IPS-20b (cell line): Measurements from ENCODE around the gene MAP7D3.

Experiments
- H3K27ac ChIP-seq: one replicate; pipeline ENCODE4 v1.5.1; 2013; ENCODE audit warnings: low read length
- H3K27me3 ChIP-seq: 2 replicates; pipeline ENCODE4 v1.6.1; 2013; ENCODE audit warnings: mild to moderate bottlenecking, low read length, inconsistent platforms; ENCODE audit not compliant: insufficient read depth
- H3K36me3 ChIP-seq: 2 replicates; pipeline ENCODE4 v1.6.1; 2013; ENCODE audit warnings: low read depth, mild to moderate bottlenecking, inconsistent platforms, low read length, moderate library complexity; ENCODE audit not compliant: insufficient read depth
- H3K4me1 ChIP-seq: 2 replicates; pipeline ENCODE4 v1.6.1; 2013; ENCODE audit warnings: mild to moderate bottlenecking, control low read depth, inconsistent platforms, low read length, moderate library complexity; ENCODE audit not compliant: insufficient read depth
- H3K4me3 ChIP-seq: 2 replicates; pipeline ENCODE4 v1.5.1; 2013; ENCODE audit warnings: mild to moderate bottlenecking, low read length, inconsistent platforms
- H3K9ac ChIP-seq: 2 replicates; pipeline ENCODE4 v1.6.1; 2013; ENCODE audit warnings: low read depth, mild to moderate bottlenecking, inconsistent platforms, low read length, moderate library complexity
- H3K9me3 ChIP-seq: 2 replicates; pipeline ENCODE4 v1.6.1; 2013; ENCODE audit warnings: mild to moderate bottlenecking, low read depth, low read length, inconsistent platforms; ENCODE audit not compliant: insufficient read depth

Gene MAP7D3

DNA sequence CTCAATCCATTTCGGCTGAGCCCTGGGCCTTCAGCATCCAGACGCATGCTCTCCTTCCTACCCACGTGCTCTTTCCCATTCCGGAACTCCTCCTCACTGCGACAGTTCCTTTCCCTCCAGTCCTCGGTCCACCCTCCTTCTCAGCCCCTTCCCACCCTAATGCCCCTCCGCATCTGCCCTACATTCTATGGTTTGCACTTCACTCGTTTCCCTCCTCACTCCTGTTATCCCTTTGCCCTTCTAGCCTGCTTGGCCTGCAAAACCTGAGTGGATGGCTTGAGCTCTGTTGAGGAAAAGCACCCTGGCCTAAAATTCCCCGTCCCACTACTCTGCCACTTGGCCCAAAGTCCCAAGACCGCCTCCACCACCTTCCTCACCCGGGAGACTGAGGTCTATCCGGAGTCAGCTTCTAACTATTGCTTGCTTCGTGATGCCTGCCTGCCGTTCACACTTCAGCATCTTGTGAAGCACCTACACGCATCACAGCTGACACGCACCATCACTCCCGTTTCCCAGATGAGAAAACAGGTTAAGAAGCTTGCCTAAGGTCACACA, 38.6 kb downstream of the MAP7D3 start:
- Histone ChIP-seq H3K4me1 (no peaks in the 10 kb centered on the region; the same call in 1 of the 2 replicates), H3K36me3 (peaks cover 33% of the 10 kb centered on the region; the same call in 1 of the 2 replicates), H3K4me3 (no peak overlapping the region), H3K27ac (no peak overlapping the region), H3K9me3 (no peaks in the 10 kb centered on the region), H3K9ac (no peak overlapping the region), H3K27me3 (no peaks in the 10 kb centered on the region)

DNA sequence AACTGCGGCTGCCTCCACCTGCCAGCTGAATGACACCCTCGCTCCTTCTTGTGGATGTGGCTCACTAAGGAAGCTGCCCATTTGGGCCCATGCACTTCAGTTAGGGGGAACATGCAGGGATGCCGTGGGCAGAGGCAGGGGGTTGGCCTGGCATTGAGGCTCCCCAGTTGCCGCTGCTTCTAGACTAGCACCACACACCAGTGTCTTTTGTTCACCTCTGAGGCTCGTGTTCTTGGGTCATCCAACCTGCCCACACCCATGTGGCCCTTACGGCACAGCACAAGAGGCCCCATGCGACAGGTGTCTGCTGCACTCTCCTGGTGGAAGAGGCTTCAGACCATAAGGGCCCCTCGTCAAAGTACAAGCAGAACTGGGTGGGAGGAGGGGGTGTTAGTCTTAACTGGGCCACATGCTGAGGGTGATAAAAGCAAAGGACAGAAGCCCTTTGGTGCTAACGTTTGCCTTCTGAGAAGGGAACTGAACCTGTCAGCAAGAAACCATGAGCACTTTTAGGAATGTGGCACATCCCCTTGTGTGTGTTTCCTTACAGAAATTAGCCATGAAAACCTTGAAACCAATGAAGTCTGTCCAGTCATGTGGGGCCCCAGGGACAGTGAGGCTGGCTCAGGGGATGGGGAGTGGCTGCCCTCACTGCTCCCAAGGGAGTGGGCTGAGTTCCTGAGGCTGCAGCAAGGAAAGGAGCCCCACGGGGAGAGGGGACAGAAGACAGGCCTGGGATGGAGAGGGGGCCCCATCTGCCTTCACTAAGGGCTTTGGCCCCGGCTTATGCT, 39.2 kb downstream of the MAP7D3 start:
- peaks cover 29% of the 10 kb centered on the region; the same call in 1 of the 2 replicates for H3K36me3 ChIP-seq
- H3K4me3 ChIP-seq = no peak overlapping the region
- no peaks in the 10 kb centered on the region for H3K9me3 ChIP-seq
- H3K9ac ChIP-seq = no peak overlapping the region
- H3K27ac ChIP-seq = no peak overlapping the region
- H3K27me3 ChIP-seq = no peaks in the 10 kb centered on the region
- no peaks in the 10 kb centered on the region; the same call in 1 of the 2 replicates for H3K4me1 ChIP-seq

DNA sequence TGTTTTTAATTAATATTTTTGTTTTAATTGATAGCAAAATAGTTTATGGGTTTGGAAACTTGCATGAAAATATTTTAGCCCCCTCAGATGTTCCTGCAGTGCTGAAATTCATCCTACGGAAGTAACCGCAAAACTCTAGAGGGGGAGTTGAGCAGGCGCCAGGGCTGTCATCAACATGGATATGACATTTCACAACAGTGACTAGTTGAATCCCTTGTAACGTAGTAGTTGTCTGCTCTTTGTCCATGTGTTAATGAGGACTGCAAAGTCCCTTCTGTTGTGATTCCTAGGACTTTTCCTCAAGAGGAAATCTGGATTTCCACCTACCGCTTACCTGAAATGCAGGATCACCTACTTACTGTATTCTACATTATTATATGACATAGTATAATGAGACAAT, 40.4 kb downstream of the MAP7D3 start:
- H3K4me3 ChIP-seq = no peak overlapping the region
- H3K9ac ChIP-seq = no peak overlapping the region
- H3K36me3 ChIP-seq = peaks cover 31% of the 10 kb centered on the region; the same call in 1 of the 2 replicates
- H3K27ac ChIP-seq = no peak overlapping the region
- no peaks in the 10 kb centered on the region for H3K9me3 ChIP-seq
- no peaks in the 10 kb centered on the region for H3K27me3 ChIP-seq
- no peaks in the 10 kb centered on the region; the same call in 1 of the 2 replicates for H3K4me1 ChIP-seq

DNA sequence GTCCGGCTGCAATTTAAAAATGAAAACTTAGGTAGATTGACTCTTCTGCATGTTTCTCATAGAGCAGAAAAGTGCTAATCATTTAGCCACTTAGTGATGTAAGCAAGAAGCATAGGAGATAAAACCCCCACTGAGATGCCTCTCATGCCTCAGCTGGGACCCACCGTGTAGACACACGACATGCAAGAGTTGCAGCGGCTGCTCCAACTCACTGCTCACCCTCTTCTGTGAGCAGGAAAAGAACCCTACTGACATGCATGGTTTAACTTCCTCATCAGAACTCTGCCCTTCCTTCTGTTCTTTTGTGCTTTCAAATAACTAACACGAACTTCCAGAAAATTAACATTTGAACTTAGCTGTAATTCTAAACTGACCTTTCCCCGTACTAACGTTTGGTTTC, 41.0 kb downstream of the MAP7D3 start:
- no peak overlapping the region for H3K27ac ChIP-seq

DNA sequence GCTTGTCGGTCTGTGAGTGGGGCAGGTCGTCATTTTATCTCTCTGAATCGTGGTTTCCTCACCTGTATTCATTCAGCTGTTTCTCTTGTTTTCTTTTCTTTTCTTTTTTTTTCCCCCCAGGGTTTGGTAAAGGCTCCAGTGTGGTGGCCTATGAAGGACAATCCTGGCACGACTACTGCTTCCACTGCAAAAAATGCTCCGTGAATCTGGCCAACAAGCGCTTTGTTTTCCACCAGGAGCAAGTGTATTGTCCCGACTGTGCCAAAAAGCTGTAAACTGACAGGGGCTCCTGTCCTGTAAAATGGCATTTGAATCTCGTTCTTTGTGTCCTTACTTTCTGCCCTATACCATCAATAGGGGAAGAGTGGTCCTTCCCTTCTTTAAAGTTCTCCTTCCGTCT, 41.4 kb downstream of the MAP7D3 start:
- peaks cover 29% of the 10 kb centered on the region; the same call in 1 of the 2 replicates for H3K36me3 ChIP-seq
- no peak overlapping the region for H3K4me3 ChIP-seq
- no peaks in the 10 kb centered on the region for H3K9me3 ChIP-seq
- no peak overlapping the region for H3K27ac ChIP-seq
- H3K4me1 ChIP-seq = no peaks in the 10 kb centered on the region; the same call in 1 of the 2 replicates
- H3K27me3 ChIP-seq = no peaks in the 10 kb centered on the region
- no peak overlapping the region for H3K9ac ChIP-seq

More for the DNA sequence above, 41.0 kb downstream of the MAP7D3 start:
- Histone ChIP-seq H3K9ac (no peak overlapping the region), H3K4me3 (no peak overlapping the region), H3K27me3 (no peaks in the 10 kb centered on the region), H3K4me1 (no peaks in the 10 kb centered on the region; the same call in 1 of the 2 replicates), H3K36me3 (peaks cover 31% of the 10 kb centered on the region; the same call in 1 of the 2 replicates), H3K9me3 (no peaks in the 10 kb centered on the region)

DNA sequence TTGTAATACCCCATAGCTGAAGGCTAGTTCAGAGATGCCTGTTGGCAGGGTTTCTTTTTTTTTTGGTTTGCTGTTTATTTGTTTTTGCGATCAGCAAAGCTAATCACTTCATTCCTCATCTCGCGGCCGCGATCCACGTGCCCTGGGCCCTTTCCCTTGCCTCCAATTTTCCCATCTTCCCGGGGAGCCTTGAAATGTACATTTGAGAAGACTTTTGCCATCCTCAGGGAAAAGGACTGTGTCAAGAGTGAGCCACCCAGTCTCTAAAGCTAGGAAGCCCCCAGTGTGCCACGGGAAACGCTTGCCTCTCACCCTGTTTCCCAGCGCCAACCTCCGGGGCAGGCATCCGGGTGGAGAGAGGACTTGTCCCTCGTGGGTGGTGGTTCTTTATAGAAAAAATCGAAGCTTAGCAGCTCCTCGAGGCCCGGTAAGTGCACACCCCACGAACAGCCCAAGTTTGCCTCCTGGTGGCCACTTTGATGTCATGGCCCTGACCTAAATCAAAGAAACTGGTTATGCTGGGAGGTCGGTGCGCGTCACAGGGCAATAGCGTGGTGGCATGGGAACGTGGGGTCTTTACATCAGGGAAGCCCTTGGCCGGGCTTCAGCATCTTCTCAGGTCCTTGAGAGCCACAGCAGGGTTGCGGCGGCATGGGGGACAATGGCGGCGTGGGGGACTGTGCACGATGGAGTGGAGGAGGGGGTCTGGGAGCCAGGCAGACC, 42.0 kb downstream of the MAP7D3 start:
- H3K27me3 ChIP-seq = no peaks in the 10 kb centered on the region
- no peak overlapping the region for H3K4me3 ChIP-seq
- no peaks in the 10 kb centered on the region for H3K9me3 ChIP-seq
- no peak overlapping the region for H3K9ac ChIP-seq
- no peaks in the 10 kb centered on the region; the same call in 1 of the 2 replicates for H3K4me1 ChIP-seq
- H3K27ac ChIP-seq = no peak overlapping the region
- H3K36me3 ChIP-seq = peaks cover 24% of the 10 kb centered on the region; the same call in 1 of the 2 replicates

DNA sequence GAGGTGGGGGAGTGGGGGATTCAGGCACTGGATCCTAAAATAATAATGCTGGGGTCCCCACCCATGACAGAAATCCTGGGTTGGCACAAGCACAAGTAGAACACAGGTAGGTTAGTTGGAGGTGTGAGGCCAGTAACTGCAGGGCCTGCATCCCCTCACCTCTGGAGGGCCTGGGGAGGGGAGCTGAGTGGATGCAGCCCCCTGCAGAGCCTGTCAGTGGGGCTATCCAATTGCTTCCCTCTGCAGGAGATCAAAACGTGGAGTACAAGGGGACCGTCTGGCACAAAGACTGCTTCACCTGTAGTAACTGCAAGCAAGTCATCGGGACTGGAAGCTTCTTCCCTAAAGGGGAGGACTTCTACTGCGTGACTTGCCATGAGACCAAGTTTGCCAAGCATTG, 43.7 kb downstream of the MAP7D3 start:
- Histone ChIP-seq H3K9ac (no peak overlapping the region), H3K4me3 (no peak overlapping the region), H3K9me3 (no peaks in the 10 kb centered on the region), H3K36me3 (peaks cover 24% of the 10 kb centered on the region; the same call in 1 of the 2 replicates), H3K4me1 (no peaks in the 10 kb centered on the region; the same call in 1 of the 2 replicates), H3K27ac (no peak overlapping the region), H3K27me3 (no peaks in the 10 kb centered on the region)

DNA sequence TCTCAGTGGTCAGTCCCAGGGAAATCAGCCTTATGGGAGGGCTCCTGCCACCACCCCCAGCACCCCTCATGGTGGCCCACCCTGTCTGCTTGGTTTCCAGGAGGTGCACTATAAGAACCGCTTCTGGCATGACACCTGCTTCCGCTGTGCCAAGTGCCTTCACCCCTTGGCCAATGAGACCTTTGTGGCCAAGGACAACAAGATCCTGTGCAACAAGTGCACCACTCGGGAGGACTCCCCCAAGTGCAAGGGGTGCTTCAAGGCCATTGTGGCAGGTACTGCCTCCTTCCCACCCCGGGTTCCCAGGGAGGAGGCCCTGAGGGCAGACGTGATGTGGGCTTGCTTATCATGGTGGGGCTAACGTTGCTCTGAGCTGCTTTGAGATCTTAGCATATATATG, 44.3 kb downstream of the MAP7D3 start:
- H3K27me3 ChIP-seq = no peaks in the 10 kb centered on the region
- H3K9ac ChIP-seq = no peak overlapping the region
- no peak overlapping the region for H3K4me3 ChIP-seq
- peaks cover 24% of the 10 kb centered on the region; the same call in 1 of the 2 replicates for H3K36me3 ChIP-seq
- H3K4me1 ChIP-seq = no peaks in the 10 kb centered on the region; the same call in 1 of the 2 replicates
- no peaks in the 10 kb centered on the region for H3K9me3 ChIP-seq
- H3K27ac ChIP-seq = no peak overlapping the region

DNA sequence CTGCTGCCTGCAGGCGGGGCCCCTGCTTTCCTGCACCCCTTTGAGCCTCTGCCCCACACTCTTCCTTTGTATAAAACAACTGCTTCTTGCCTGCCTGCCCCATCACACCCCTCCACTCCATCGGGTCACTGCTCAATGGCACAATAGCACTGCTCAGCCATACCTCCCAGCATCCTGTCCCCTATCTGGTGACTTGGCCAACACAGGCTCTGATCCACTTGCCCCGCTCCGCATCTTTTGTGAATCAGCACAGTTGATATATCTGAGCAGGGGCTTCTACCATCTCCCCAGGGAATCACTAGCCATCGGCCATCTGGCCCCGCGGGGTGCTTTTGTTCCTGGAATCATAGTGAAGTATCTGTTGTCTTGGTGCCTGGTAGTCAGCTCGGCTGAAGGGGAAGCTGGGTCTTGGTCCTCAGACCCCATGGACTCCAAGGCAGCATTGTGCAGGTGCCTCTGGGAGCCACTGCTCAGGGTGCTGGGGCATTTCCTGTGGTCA, 45.3 kb downstream of the MAP7D3 start:
- Histone ChIP-seq H3K4me3 (no peak overlapping the region), H3K9ac (no peak overlapping the region), H3K4me1 (no peaks in the 10 kb centered on the region; the same call in 1 of the 2 replicates), H3K27ac (no peak overlapping the region), H3K36me3 (peaks cover 20% of the 10 kb centered on the region; the same call in 1 of the 2 replicates), H3K9me3 (no peaks in the 10 kb centered on the region), H3K27me3 (no peaks in the 10 kb centered on the region)

DNA sequence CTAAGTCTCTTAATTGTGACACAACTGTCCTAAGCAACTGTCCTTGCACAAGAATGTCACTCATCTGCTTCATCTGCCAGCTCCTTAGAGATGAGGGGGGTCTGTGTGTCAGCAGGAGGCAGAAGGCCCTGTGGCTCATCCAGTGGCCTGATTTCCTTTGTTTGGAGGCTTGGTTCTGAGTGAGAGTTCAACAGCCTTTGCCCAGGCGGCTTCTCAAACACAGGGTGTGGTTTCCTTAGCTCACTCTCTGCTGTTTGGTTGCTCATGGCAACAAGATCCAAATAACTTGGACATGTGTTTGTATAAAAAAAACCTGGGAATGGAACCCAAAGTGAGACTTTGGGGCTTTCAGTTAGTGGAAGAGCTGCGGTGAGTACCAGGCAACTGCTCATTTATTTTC, 46.6 kb downstream of the MAP7D3 start:
- Histone ChIP-seq H3K27ac (no peak overlapping the region), H3K9ac (no peak overlapping the region), H3K9me3 (no peaks in the 10 kb centered on the region), H3K27me3 (no peaks in the 10 kb centered on the region), H3K4me1 (peaks cover 1% of the 10 kb centered on the region; the same call in 1 of the 2 replicates), H3K36me3 (peaks cover 11% of the 10 kb centered on the region; the same call in 1 of the 2 replicates), H3K4me3 (no peak overlapping the region)

DNA sequence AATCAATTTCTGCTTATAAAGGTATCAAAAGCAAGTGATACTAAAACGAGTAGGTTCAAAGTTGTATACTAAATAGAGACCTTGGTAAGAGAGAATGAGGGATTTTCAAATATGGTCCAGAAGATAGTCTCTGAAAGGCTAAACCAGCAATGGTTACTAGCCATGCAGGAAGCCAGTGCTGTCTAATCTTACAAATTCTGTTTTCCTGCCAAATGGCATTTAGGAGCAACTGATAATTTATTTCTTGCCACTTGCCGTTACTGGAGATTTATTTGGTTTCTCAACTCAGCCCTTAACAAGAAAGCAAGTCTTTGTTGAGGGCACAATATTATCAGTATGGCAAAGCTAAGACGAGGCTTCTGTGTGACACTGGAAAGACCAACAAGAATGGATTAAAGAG, 47.2 kb downstream of the MAP7D3 start:
- H3K36me3 ChIP-seq = peaks cover 11% of the 10 kb centered on the region; the same call in 1 of the 2 replicates
- H3K4me3 ChIP-seq = no peak overlapping the region
- H3K27me3 ChIP-seq = no peaks in the 10 kb centered on the region
- H3K9me3 ChIP-seq = no peaks in the 10 kb centered on the region
- H3K9ac ChIP-seq = no peak overlapping the region
- H3K27ac ChIP-seq = no peak overlapping the region
- H3K4me1 ChIP-seq = peaks cover 3% of the 10 kb centered on the region; the same call in 1 of the 2 replicates
